HFF-Myc (cell line): ENCODE data around the gene OSGIN1.

Experiments
- DNase-seq: peaks from one replicate; pipeline ENCODE4 v3.0.0-alpha.2; 2011; ENCODE audit warnings: low read depth; ENCODE audit errors: extremely low read depth
- H3K4me3 ChIP-seq: replicated peaks from 2 replicates; pipeline ENCODE4 v1.5.1; 2011; ENCODE audit warnings: low read depth, mild to moderate bottlenecking, control low read depth, low read length
- TF ChIP-seq, protein P1 (sequence below): IDR thresholded peaks from 2 replicates; pipeline ENCODE4 v1.5.1; 2012; ENCODE audit warnings: mild to moderate bottlenecking, low read depth, low read length, control low read depth; ENCODE audit errors: missing control alignments

The OSGIN1 gene

DNA sequence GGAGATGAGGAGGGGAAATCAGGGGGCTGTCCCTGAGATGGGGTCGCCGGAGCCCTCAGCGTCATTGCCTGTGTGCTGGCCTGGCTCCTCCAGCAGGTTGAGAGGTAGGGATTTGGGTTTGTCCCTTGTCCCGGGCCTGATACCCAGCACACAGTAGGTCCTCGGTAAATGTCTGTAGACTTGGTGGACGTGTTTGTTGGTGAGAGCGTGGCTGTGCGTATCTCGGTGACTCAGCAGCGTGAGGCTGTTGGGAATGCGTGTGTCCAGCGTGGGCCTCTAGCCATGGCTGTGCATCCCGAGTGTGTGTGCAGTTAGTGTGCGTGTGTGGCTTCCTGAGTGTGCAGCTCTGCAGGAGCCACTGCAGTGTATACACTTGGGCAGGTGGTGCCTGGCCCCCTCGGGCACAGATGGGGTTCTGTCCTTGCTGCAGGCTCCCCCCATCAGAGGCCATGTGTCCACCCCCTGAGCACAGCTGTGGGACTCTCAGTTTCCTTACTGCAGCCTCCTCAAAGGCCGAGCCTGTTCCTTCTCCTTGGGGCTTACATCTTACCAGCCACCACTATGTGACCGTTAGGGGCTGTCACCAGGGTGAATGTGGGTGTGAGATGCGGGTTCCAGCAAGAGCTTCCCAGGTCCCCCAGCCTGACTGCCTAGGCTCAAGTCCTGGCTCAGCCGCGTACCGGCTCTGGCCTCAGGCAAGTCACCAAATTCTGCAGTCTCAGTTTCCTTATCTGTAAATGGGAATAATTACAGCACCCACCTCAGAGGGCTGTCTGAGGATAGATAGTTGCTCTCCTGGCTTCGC, 20.7 kb downstream of the OSGIN1 start:
- no peak for DNase-seq
- TF ChIP-seq, protein P1, sequence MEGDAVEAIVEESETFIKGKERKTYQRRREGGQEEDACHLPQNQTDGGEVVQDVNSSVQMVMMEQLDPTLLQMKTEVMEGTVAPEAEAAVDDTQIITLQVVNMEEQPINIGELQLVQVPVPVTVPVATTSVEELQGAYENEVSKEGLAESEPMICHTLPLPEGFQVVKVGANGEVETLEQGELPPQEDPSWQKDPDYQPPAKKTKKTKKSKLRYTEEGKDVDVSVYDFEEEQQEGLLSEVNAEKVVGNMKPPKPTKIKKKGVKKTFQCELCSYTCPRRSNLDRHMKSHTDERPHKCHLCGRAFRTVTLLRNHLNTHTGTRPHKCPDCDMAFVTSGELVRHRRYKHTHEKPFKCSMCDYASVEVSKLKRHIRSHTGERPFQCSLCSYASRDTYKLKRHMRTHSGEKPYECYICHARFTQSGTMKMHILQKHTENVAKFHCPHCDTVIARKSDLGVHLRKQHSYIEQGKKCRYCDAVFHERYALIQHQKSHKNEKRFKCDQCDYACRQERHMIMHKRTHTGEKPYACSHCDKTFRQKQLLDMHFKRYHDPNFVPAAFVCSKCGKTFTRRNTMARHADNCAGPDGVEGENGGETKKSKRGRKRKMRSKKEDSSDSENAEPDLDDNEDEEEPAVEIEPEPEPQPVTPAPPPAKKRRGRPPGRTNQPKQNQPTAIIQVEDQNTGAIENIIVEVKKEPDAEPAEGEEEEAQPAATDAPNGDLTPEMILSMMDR: no peak
- H3K4me3 ChIP-seq: no peak overlapping the region

DNA sequence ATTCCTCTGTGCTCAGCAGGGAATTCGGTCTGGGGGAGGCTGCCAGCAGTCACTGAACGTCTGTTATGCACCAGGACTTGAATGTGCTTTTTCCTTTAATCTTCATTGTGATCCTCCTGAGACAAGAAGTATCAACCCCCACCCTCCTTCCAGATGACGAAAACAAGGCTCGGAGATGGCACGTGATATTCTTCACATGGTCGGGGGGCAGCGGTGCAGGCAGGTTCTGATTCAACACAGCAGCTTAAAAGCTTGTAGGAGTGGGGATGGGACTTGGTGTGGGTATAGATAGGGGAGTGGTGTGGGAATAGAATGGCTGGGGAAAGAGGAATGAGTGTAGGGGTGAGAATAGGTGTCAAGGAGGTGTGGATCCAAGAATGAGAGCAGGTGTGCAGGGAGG, 21.4 kb downstream of the OSGIN1 start:
- TF ChIP-seq, protein P1: no peak
- no peak for DNase-seq
- H3K4me3 ChIP-seq: no peak overlapping the region

DNA sequence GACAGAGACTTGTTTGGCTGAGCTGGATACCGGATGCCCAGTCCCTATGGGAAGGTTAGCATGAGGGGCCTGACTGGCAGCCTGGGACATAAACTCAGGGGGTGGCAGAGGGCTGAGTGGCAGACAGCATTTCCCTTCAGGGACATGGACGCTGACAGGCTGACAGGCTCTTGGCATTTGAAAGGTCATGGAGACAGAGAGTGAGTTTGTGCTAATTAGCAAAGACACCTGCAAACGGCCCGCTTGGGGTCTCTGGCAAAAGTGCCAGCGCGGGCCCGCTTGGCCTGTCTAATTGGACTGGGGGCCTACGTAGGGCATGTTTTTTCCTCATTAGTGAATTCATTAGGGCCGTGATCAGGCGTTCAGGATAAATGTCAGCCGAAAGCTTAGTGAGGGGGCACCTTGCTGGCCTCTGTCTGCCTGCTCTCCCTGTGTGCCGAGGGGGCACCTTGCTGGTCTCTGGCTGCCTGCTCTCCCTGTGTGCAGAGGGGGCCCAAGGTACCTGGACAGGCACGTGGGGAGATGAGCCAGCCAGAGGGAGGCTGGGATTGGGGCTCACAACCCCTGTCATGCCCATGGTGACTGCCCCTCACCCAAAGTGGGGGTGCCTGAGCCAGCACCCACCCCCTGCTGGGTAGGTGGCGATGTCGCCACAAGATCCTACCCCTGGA, 22.7 kb downstream of the OSGIN1 start:
- DNase-seq: no peak
- no peak overlapping the region for H3K4me3 ChIP-seq
- TF ChIP-seq, protein P1: no peak

DNA sequence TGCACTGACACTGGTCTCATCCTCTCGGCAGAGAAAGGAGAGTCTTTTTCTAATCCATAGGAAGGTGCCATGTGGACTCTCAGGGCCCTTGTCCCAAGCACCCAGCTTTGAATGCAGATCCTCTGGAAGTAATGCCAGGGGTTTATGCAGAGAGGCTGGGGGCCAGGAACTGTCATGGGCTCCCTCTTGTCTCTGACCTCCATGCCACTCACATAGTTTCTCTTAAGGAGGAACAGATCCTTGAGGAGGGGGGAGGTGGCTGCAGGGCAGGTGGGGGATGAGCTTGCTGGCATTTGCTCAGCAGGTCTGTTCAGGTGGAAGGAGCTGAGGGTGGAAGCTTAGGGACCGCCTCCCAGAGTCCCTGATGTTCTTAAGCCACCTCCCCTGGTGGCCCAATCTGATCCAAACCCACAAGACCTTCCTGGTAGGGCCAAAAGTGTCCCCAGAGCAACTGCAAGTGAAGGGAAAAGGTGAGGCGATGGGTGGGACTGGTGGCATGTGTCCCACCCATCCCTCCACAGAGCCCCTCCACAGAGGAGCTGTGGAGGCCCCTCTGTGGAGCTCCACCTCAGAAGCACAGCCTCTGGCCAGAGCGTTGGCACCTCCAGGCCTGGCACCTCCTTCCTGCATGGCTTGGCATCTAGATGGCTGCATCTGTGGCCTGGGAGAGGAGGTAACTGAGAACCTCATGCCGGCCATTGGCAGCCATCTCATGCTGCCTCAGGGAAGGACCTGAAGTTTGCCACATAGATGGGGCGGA, 24.2 kb downstream of the OSGIN1 start:
- no peak for DNase-seq
- TF ChIP-seq, protein P1: no peak
- no peak overlapping the region for H3K4me3 ChIP-seq

DNA sequence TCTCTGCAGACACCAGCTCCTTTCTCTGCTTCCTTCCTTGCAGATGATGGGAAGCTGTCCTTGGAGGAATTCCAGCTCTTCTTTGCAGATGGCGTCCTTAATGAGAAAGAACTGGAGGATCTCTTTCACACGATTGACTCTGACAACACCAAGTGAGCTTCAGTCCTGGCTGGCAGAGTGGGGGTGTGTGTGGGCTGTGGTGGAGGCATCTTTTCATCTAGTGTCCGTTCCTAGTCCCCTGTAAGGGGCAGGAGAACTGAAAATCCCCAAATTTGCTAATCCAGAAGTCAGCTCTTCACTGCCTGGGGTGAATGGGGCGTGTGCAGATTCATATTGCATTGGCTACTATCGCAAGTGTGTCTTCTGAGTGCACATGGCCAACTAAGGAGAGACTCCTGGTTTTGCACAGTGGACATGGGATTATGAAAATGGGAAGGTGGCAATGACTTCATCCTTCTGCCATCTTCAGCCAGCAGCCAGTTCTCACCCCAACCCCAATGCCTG, 25.4 kb downstream of the OSGIN1 start:
- DNase-seq: no peak
- TF ChIP-seq, protein P1: no peak
- no peak overlapping the region for H3K4me3 ChIP-seq

DNA sequence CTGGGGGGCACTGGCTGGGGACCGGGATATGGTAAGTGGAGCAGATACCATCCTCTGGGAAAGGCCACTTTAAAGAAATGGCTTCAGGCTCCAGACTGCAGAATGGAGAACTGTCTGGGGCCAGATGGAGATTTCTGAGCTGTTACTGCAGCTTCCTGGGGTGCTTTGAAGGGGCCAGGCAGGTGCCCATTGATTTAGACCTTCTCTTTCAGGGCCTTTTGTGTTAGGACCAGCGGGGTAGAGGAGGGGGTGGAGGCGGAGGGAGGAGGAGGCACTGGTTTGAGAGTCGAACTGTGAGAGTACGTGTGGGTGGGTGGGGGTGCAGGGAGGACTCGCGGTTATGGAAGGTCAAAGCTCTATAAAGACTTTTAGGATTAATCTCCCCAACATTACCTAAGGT, 26.4 kb downstream of the OSGIN1 start:
- H3K4me3 ChIP-seq: no peak overlapping the region
- no peak for DNase-seq
- TF ChIP-seq, protein P1: no peak
